ENCODE measurements around the gene WNT9B.

Gene WNT9B

DNA sequence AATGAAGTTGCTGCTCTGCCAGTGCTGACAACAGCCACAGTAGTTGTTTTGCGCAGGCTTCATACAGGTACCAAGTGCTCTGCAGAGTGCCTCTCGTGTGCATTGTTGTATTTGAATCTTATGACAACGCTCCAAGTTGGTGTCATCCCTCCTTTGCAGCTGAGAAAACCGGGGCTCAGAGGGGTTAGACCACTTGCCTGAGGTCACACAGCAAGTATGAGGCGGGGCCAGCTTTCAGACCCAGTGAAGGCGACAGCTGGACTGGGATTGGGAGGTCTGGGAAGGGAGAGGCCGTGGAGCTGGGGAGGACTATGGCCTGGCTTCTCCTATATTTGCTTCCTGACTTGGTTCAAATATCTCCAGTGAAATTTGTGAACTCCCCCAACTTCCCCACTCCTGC is 33.2 kb downstream of the WNT9B start:
- no peak for DNase-seq (ENCODE audit: low spot score)

DNA sequence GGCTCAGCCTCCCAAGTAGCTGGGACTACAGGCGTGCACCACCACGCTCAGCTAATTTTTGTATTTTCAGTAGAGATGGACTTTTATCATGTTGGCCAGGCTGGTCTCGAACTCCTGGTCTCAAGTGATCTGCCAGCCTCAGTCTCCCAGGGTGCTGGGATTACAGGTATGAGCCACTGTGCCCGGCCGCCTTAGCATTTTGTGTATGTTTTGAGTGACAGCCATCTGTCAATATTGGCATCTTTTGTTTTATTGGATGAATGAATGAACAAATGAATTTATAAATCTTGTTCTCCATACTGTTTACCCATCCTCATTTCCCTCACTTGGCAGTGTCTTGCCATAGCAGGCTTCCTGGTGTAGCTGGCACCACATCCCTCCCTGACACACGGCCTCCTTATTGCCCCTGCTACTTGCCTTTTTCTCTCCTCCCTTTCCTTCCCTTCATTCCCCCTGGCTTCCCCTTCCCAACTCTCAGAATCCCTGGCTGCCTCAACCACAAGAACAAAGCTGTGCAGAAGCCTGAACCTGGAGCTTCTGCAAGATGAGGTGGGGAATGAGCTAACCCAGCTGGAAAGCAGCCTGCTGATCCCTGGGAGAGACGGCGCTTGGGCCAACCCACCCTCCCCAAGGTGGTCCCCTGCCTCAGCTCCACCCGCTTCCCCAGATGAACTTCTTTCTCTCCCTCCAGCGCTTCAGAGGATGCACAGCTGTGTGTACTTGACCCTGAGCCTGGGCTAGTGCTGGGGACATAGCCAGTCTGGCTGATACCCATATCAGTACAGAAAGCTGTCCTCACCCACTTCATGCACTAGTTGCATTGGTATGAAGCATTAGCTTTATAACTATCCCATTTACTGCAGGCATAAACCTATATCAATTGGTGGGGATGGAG is 34.3 kb downstream of the WNT9B start:
- no peak for DNase-seq (ENCODE audit: low spot score)

DNA sequence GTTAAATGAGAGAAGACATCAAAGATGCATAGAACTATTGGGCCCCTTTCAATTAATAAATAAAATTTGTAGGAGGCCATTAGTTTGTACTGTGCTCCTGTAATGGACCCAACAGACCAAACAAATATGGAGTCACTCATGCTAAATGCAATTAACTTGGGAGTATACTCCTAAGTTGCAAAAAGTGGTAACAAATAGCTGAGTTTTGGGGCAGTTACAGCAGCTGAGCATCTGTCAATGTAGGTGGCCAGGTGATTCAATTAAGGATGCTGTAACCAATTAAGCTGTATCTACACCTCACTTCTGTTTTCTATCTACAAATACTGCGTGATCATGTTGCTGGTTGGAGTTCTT is 34.9 kb downstream of the WNT9B start:
- DNase-seq (ENCODE audit: low spot score): no peak

DNA sequence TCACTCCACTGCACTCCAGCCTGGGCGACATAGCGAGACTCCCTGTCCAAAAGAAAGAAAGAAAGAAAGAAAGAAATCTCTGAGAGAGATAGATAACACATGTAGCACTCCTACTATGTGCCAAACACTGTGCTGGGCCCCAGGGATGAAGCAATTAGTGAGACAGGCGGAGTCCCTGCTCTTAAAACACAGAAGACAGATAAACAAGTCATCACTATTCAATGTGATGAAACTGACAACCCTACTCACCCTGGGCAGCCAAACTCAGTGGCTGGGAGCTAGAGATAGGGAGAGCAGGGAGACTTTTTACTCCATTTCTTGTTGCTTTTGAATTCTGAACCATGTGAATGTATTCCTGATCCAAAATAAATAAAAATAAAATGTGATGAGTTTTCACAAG is 36.3 kb downstream of the WNT9B start:
- DNase-seq (ENCODE audit: low spot score): peak; percentile 3

DNA sequence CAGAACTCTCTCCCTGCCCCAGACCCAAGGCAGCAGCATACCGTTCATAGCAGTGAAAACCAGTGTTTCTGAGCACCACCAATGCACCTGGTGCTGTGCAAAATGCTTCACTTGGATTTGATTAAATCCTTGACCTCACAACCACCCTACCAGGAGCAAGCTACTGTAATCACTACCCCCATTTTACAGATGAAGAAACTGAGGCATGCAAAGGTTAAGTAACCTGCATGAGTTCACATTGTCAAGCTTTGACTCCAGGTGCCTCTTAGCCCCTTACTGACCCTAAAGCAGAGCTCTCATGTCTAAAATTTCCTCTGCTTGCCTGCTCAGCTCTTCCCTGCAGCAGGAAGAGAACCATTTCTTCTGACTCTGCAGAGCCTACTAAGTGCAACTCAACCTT is 37.3 kb downstream of the WNT9B start:
- no peak for DNase-seq (ENCODE audit: low spot score)

DNA sequence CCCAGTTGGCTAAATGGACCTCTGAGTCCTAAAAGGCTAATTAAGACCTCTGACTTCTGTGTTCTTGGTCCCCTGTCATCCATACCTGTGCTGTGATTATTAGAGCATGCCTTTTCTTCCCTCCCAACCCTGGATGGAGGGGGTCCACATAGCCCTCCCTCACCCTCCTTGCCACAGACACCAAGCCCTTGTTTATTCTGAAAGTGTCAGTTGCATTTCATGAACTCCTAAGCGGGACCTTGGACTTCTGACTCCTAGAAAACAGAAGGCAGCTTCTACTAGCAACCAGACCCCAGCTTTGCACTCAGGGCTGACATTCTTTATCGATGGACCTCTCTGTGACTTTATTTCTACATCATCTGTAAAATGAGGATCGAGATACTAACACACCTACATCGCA is 38.1 kb downstream of the WNT9B start:
- DNase-seq (ENCODE audit: low spot score): no peak

DNA sequence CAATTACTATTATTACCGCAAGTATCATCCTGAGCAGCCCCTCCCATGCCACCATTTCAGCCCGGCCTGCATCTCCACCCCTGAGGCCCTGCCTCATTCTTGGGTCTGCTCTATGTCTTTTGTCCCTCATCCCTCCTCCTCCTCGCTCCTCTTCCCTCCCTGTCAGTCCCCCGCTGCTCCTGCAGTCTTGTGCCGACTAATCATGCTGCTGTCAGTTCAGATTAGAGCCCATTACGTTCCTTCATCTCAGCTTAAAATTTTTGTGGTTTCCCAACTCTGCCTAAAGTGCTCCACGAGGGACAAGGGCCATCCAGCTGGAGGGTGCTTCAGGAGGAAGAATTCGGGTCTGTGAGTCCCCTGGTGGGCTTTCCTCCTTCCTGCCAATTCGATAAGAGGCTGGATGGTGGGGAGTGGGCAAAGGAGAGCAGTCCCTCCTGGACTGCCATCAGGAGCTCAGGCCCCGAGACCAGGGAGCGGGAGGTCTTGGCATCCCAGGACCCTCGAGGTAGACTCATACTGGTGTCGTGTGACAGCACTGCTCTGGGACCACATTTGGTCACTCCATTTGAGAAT is 38.7 kb downstream of the WNT9B start:
- DNase-seq (ENCODE audit: low spot score): no peak

DNA sequence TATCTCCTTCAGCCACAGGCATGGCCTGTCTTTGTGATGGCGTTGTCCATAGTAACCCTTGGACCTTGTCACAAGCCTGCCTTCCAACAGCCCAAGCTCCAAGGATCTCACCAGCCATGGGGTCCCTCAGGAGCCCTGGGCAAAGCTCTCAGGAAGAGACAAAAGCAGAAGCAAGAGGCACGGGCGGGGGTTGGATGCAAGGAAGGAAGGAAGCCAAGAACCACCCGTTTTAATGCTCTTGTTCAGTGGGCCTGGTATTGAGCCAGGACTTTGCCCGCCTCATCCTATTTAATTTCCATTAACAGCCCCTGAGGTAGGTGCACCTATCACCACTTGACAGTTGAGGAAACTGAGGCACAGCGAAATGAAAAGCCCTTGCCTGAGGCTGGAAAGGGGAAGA is 39.3 kb downstream of the WNT9B start:
- DNase-seq (ENCODE audit: low spot score): no peak

DNA sequence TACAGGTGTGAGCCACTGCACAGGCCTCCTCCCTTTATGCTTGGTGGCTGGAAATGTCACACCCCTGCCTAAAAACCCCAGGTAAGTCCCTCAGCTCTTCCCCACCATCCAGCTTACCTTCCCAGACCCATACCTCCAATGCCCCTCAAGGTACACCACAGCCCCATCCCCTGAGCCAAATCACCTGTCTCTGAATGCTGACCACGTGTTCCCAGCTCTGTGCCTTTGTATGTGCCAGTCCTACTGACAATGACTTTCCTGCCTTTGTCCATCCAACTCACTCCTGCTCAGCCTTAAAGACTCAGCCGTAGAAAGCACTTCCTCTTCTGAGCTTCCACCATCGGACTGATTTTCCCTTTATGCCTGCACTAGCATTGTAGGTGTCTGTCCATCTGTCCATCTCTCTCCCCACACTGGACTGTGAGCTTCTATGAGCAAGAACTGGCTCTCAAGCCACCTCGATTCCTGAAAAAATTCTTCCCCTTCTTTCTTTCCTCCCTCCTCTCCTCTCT is 40.9 kb downstream of the WNT9B start:
- no peak for DNase-seq (ENCODE audit: low spot score)

DNA sequence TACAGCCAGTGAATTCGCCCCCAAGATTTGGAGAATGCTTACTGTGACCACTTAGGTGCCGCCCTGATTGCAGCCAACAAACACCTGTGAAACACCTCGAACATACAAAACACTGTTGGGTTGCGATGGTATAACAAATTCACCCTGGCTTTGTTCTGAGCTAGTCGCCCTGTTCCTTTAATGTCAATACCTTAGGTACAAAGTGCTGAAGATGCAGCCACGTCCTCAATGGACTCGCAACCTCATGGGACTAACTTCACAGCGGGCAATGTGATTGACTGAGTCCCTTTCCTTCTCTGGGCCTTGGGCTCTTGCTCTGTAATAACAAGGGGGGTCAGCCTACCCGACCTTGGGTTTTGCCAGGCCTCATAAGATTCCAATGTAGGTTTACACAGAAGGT is 42.6 kb downstream of the WNT9B start:
- DNase-seq (ENCODE audit: low spot score): no peak

DNA sequence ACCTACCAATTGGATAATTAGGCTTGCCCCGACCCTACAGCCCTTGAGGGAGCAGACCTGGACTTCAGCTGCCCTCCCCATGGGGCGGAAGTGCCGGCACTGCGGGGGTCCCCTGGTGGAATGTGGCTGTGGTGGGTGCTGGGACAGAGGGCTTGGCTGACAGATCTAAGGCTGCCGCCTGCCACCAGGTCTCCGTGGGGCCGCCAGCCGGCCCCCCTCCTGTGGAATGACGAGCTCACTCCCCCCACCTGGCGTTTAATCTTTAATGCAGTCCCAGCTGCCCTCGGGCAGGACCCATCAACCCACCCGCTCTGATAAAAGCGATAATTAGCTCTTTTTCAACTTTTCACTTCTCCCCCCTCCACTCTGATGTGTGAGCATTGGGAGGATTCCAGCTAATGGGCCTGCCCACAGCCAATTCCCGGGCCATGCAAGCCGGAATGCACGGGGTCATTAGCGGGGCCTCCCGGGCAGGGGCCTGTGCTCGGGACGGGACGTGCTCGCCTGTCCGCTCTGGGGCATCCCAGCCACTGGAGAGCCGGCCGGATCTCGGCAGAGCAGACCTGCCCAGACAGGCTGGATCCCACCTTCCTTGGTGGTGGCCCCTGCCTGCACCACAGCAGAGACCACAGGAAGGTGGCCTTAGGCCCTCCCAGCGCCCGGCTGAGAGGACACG is 43.2 kb downstream of the WNT9B start:
- no peak for DNase-seq (ENCODE audit: low spot score)

DNA sequence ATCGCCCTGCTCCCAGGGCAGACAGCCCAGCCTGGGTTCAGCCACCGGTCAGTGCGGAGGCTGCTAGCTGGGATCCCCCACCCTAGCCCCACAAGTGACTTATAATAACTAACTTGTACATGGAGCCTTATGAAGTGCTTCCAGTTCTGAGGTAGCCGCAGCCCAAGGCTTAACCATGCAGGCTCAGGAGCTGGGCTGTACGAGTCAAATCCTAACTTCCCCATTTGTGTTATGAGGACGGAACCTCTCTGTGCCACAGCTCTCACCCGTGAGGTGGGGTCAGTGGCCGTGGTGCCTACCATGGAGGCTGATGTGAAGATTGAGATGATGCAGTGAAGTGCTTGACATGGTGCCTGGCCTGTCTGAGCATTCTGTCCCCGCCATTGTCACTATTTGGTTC is 43.8 kb downstream of the WNT9B start:
- DNase-seq (ENCODE audit: low spot score): no peak

DNA sequence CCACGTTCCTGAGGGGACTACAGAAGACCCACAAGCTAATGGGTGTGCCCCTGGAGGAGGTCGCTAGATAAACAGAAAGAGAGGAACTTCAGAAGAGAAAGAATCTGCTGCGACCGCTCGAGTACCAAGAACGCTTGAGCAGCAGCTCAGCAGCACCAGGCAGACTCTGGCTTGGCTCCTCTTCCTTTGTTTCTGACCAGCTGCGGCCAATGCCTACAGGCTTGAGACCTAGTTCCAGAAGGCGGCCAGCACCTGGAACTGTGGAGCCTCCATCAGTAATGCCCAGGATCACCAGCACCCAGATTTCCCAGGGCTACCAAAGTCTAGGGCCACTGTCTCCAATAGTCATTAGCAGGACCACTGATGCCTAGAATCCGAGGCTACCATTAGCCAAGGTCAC is 45.6 kb downstream of the WNT9B start:
- no peak for DNase-seq (ENCODE audit: low spot score)

DNA sequence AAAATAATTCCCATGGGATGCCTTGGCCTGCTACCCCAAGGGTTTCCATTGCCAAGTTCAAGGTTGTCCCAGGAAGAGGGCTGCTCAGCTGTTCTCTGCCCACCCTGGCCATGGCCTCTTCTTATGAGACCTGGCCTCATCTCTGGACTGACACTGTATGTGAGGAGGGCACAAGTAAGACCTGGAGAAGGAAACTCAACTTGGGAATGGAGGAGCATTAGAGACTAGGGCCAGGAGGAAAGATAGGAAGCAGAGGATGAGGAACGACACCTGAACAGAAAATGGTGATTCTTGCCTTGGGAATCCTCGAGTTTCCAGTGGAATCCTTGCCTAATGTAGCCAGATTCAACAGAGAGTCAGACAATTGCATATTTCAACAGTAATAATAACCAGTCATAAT is 47.0 kb downstream of the WNT9B start:
- DNase-seq (ENCODE audit: low spot score): no peak

DNA sequence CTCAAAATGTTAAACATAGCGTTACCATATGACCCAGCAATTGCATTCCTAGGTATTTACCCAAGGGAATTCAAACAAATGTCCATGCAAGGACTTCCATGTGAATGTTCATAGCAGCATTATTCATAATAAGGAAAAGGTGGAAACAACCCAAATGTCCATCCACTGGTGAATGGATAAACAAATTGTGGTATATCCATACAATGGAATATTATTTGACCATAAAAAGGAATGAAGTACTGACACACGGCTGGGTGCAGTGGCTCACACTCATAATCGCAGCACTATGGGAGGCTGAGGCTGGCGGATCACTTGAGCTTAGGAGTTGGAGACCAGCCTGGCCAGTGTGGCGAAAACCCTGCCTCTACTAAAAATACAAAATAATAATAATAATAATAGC is 47.5 kb downstream of the WNT9B start:
- DNase-seq (ENCODE audit: low spot score): no peak

DNA sequence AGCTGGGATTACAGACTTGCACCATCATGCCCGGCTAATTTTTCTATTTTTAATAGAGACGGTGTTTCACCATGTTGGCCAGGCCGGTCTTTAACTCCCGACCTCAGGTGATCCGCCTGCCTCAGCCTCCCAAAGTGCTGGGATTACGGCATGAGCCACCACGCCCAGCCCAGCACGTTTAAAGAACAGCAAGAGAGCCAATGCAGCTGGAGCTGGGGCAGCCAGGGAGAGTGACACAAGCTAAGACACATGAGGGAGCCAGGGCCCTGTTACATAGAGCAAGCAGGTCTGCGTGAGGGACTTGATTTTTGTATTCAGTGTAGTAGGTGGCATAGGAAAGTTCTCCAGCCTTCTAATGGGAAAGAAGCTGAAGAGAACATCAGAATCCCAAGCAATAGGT is 49.9 kb downstream of the WNT9B start:
- no peak for DNase-seq (ENCODE audit: low spot score)

DNA sequence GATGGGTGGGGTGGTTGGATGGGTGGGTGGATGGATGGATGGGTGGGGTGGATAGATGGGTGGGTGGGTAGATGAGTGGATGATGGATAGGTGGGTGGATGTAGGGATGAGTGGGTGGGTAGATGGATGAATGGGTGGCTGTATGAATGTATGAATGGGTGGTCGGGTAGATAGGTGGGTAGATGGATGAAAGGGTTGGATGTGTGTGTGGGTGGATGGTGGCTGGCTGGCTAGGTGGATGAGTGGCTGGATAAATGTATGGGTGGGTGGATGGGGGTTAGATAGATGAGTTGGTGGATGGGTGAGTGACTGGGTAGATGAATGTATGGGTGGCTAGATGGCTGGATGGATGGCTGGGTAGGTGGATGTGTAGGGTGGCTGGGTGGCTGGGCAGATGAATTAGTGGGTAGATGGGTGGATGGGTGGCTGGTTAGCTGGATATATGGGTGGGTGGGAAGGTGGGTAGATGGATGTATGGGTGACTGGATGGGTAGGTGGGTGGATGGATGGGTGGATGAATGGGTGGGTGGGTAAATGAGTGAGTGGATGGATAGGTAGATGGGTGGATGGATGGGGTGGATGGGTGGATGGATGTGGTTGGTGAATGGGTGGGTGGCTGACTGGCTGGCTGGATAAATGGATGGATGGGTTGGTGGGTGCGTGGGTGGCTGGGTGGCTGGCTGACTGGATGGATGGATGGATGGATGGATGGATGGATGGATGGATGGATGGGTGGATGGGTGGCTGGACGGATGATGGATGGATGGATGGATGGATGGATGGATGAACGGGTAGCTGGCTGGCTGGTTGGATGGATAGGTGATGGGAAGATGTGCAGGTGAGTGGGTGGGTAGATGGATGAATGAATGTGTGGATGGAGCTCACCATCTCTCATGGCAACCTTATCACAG is 52.6 kb downstream of the WNT9B start:
- DNase-seq (ENCODE audit: low spot score): no peak

DNA sequence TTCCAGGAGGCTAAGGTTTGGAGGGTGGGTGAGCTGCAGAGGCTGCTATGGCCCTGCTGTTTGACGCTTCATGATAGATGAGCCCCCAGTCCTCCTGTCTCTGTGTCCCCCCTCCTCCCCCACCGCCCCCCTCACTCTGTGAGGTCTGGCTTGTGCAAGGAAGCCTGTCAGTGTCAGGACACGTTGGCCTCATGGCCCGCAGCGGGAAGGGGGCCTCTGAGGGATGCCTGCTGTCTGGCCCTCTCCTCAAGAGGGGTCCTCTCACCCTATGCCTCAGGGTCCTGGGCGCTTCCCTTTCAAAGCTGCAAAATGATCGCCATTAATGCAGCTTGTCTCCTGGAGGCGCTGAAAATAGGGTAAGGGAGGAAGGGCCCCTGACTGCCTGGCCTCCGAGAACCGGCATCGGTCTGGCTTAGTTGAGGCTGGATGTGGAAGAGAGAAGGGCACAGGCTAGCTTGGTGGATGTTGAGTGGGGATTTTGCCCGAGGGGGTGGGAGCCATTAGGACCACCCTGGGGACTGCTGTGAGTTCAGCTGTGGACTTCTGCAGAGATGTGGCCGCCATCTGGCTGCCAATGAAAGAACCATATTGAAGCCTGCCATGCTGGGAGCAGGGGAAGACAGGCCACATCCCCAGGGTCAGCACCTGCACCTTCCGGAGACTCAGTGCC is 56.8 kb downstream of the WNT9B start:
- DNase-seq (ENCODE audit: low spot score): no peak

DNA sequence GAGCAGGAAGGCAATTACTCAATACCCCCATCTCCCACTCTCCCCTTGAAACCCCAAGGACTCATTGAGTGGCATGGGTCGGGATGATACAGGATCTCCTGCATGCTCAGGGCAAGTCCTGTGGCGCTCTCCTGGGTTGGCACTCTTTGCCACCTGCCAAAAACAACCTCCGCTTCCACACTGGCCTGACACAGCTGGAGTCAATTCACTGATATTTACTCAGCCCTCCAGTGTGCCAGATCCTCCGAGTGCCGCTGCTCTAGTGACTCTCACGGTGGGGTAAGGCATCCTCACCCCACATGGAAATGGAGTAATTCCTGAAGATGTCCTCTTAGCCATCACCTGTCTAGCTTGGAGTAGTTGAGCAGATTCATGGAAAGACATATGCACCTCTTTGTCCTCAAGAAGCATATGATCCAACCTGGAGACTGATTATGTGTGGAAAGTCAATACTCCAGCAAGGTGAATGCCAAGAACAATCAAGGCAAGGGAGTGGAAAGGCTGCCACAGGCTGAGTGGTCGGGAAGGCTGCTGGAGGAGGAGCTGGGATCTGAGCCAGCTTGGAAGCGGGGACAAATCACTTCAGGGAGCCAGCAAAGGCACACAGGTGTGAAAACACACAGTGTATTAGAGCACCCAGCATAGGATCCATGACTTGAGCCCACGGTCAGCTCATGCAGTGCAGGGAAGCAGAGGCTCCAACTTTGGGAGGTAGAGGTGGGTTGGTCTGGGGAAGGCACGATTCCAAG is 59.0 kb downstream of the WNT9B start:
- DNase-seq (ENCODE audit: low spot score): no peak

DNA sequence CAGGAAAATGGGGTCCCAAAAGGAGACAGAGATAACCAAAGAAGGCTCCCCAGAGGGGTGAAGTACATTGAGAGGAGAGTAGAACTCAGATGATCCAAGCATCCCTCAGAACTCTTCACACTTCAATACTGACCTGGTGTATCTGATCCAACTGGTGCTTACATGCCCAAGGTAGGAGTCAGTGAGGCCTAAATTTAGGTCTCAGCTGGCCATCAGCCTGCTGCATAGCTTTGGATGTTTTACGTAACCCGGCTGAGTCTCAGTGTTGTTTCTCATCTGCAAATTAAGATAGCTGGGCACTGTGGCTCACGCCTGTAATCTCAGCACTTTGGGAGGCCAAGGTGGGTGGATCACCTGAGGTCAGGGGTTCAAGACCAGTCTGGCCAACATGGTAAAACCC is 59.9 kb downstream of the WNT9B start:
- DNase-seq (ENCODE audit: low spot score): no peak

DNA sequence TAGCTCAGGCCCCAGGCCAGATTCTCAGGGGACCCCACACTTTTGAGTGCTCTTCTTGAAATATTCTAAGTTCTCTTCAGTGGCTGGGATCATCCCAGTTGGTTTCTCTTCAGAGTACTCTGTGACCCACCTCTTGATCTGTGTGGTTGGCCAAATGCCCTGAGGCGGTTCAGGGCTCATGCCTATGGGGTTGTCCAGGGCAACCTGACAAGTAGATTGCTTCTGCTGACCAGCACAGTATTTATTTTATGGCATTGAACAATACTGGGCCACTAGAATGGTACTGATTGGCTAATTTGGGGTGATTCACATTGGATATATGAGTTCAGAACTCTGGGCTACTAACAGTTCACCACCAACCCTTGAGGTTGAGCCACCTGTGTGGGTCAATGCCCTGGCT is 64.2 kb downstream of the WNT9B start:
- no peak for DNase-seq (ENCODE audit: low spot score)

Data from hematopoietic multipotent progenitor cell treated with erythropoietin and hydrocortisone succinate and interleukin-3 and kit ligand, for 15 days (in vitro differentiated cells).